DLD1 (cell line): ENCODE results near the gene RGSL1.

ENCODE experiments used
- in situ Hi-C: cut with HindIII; loops from 2 replicates; pipeline ENCODE4 v1.10.0; 2017; ENCODE audit warnings: low sequenced_read_pairs

RGSL1 gene

DNA sequence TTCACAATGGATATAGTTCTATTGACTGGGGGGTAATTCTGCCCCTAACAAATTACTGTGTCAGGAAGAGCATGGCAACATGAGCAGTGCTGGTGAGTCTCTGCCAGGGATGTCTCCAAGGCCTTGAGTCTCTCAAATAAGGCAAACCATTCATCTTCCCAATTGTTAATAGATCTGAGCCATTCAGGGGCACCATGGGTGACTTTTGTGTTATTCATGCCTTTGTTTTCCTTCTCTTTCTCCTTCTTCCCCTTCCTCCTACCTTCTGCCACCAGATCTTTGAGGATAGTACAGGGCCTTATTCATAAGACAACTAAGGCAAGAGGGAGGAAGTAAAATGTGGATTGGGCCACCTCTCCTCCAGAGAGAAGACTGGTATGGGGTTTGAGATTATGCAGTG, at the start of gene RGSL1:
Gene RGSL1, plus strand, starts transcription at position 60 of the 400 bp plus-strand sequence. Its CDS starts 20 bp downstream, at position 80.
- in situ Hi-C loops, result no loop called here

DNA sequence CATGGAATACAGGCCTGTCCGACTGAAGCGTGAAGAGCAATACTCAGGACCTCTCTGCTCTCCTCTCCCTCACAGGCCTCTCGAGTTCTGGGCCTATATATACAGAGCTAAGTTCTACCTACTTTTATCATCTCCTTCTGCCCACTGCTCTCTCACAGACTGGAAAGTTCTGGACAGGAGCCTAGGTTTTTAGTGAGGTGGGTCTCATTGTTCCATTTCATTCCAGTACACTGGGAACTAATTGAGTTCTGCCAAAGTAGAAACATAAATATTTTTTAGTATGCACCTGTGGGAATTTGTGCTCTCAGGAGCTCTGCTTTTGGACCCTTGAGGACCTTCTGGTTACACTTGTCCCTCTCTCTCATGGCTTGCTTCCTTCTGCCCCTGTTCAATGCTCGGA, 49.4 kb upstream of the RGSL1 start, which contains the start of gene TEDDM1:
Gene TEDDM1, minus strand, starts transcription at position 101 of the 400 bp plus-strand sequence. CDS start 182 bp downstream, outside the sequence.
- in situ Hi-C loops, result no loop called here

DNA sequence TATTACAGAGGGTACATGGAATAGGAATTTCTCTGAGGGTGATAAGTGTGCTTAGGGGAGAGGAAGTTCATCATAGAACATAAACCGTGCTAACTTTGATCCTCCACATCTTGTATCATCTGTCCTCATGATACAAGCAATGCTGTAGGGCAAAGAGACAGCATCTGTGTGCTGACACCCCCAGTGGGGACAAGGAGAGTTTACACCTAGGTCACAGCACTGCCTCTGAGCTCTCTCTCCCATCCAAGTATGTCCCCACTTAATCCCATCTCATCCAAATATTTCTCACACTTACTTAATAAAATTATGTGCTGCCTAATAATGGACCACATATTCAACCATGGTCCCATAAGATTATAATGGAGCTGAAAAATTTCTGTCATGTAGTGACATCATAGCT, 45.2 kb upstream of the RGSL1 start:
- in situ Hi-C loops, result no loop called here

DNA sequence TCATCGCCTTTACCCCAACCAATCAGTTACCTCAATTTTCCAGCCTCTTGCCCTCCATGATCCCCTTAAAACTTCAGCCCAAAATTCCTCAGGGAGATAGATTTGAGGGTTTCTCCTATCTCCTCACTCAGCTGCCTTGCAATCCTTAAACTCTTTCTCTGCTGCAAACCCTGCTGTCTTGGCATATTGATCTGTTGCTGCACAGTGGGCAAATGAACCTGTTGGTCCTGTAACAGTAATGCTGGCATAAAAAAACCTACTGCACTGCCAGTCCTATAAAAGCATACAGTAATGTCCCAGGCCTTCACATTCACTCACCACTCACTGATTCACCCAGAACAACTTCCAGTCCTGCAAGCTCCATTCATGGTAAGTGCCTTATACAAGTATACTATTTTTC, 44.4 kb upstream of the RGSL1 start:
- in situ Hi-C loops, result no loop called here

DNA sequence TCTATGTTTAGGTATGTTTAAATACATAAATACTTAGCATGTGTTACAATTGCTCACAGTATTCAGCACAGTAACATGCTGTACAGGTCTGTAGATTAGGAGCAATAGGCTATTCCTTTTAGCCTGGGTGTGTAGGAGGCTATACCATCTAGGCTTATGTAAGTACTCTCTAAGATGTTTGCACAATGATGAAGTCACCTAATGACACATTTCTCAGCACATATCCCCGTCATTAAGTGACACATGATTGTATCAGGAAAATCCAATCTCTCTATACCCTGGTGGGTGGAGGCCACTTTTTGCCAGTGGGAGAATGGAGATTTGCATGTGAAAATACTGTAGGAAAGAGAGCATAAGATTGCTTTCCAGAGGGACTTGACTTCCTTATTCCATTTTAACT, 43.9 kb upstream of the RGSL1 start:
- in situ Hi-C loops, result no loop called here

GRCh38 chr1:182407724-182408123, 42.2 kb upstream of the RGSL1 start:
- in situ Hi-C loops, result no loop called here

GRCh38 chr1:182408435-182409075, 41.4 kb upstream of the RGSL1 start:
- in situ Hi-C loops, result no loop called here

DNA sequence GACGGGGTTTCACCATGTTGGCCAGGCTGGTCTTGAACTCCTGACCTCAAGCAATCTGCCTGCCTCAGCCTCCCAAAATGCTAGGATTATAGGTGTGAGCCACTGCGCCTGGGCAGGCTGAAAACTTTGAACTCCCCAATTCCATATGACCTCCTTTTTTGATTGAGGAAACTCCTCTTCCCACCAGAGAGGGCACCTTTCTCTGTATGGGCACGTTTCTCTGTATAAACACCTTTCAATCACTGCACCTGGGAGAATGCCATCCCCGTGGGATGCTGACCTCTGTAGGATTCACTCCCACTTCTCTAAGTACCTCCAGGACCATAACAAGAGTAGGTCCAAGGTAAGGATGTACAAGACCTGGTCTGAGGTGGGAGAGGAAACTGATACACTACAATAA, 39.8 kb upstream of the RGSL1 start:
- in situ Hi-C loops, result no loop called here

GRCh38 chr1:182410620-182411273, 39.2 kb upstream of the RGSL1 start:
- in situ Hi-C loops, result no loop called here

GRCh38 chr1:182413486-182413885, 36.5 kb upstream of the RGSL1 start:
- in situ Hi-C loops, result no loop called here

DNA sequence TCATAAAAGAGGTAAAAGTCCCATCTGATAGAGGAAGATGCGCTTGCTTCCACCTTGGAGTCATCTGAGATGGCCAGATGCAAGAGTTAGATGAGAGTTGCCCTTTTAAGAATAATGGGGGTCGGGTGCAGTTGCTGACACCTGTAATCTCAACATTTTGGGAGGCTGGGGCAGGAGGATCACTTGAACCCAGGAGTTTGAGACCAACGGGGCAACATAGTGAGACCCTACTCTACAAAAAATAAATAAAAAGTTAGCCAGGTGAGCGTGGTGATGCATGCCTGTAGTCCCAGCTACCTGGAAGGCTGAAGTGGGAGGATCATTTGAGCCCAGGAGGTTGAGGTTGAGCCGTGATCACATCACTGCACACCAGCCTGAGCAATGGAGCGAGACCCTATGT, 36.0 kb upstream of the RGSL1 start:
- in situ Hi-C loops, result no loop called here

DNA sequence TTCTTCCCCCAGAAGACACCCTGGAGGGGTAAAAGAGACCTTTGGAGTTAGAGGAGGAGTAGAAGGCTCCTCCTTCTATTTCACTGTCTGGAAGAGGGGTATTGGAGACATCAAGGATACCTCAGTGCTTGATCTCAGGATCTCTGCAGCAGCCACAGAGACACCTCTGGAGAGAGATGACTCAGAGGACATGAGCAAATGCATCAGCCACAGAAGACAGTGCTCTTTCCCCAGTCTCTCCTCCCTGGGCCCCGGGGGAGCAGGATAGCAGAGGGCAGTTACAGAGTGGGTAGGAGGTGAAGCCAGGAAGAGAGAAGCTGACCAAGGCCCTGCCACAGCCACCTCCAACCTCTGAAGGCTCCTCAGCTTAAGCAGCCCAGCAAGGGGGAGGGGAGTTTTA, 34.2 kb upstream of the RGSL1 start:
- in situ Hi-C loops, result no loop called here

DNA sequence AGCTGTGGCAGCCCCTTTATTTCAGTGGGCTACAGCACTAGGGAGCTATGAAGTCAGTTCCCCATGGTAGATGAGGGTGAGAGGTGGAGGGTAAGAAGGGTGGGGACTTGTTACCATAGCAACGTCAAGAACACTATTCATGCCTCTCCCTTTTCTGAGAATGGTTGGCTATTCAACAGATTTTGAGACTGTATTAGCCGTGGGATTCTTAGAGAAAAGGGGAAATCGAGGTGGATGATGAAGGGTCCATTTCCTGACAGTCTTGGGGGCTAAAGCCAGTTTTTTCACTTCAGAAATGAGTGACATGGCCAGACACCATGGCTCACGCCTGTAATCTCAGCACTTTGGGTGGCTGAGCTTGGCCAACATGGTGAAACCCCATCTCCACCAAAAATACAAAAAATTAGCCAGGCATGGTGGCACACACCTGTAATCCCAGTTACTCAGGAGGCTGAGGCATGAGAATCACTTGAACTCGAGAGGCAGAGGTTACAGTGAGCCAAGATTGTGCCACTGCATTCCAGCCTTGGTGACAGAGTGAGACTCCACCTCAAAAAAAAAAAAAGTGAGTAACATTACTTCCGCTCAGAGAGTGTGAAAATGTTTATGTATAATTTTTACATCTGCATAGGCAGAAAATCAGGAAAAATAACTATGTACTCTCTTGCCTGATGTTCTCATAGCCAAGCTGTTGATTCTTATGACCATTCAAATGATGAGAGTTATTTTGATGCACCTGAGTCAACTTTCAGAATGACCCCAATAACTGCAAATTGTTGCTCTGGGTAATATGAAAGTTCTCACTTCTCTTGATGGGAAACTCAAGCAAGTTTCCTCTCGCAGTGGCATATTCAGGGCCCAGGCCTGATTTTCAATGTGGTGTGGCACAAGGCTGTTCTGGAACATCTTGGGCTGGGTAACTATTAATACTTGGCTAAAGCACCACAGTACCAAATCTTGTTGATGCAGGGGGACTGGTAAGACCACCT, 23.2 kb upstream of the RGSL1 start:
- in situ Hi-C loops, result no loop called here

DNA sequence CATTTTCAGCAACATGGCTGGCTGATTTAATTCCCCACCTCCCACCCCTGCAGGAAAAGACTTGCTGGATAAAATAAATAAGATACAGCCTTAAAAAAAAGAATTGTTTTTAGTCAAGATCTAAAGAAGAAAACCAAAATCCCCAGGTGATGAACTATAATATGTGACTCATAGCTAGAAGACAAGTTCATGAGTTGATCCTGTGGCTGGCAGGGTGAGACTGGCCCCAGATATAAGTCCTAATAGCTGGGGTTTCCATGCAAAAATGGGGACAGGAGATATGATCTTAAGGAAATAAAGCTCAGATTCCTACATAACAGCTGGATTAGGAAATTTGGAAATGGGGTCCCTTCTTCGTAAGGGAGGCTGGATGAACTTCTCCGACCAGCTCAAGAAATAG, 21.9 kb upstream of the RGSL1 start:
- in situ Hi-C loops, result no loop called here

GRCh38 chr1:182430263-182431068, 19.5 kb upstream of the RGSL1 start:
- in situ Hi-C loops, result no loop called here

GRCh38 chr1:182431278-182431677, 18.7 kb upstream of the RGSL1 start:
- in situ Hi-C loops, result no loop called here

DNA sequence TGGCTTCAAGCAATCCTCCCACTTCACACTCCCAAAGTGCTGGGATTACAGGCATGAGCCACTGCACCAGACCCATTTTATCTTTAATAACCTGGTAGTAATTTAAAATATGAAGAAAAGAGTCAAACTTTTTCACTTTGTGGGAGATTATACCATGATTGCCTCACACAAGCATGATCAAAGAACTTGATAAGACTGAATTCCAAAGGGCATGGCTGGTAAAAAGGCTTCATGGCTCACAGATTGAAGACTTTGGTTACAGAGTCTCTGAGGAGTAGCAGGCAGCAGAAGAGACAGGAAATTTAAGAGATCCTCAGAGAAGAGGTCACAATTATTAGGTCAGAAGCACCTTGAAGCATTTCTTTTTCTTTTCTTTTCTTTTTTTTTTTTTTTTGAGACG, 16.4 kb upstream of the RGSL1 start:
- in situ Hi-C loops, result no loop called here

DNA sequence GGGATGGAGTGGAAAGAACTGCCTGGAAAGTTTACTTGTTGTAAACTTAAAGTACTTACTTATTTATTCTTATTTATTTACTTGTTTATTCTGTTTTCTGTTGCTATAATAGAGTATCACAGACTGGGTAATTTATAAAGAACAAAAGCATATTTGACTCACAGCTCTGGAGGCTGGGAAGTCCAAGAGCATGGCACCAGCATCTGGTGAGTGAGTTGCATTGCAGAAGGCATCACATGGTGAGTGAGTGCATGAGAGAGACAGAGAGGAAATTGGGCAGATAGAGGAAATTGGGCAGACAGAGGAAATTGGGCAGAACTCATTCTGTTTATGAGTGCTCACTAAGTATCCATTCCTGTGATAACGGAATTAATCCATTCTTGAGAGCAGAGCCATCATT, 11.6 kb upstream of the RGSL1 start:
- in situ Hi-C loops, result no loop called here

- in situ Hi-C loops, result loop anchor here (10.0 kb wide), 1 partner anchor 343 kb away; the partner anchor contains the start of gene NPL
Observed at GRCh38 chr1:182441719-182442118, 8.2 kb upstream of the RGSL1 start.

- in situ Hi-C loops, result loop anchor here (10.0 kb wide), 1 partner anchor 342 kb away; the partner anchor contains the start of gene NPL
Observed at GRCh38 chr1:182442333-182442732, 7.6 kb upstream of the RGSL1 start.
